ENCODE data around the gene HIC2. TPM values are rescaled to one million over a fixed set of nuclear protein-coding genes. Genes with fewer than 3 reads are reported as not detected.
"Not testable (repeated sequence)": the region's sequence is repeated elsewhere in the genome, so short reads cannot be mapped to it uniquely, and the experiment has no call there.

HIC2 gene
- total and polyA plus RNA-seq, 4 donors, result 1.8 to 6.1 (median 2.9) TPM

DNA sequence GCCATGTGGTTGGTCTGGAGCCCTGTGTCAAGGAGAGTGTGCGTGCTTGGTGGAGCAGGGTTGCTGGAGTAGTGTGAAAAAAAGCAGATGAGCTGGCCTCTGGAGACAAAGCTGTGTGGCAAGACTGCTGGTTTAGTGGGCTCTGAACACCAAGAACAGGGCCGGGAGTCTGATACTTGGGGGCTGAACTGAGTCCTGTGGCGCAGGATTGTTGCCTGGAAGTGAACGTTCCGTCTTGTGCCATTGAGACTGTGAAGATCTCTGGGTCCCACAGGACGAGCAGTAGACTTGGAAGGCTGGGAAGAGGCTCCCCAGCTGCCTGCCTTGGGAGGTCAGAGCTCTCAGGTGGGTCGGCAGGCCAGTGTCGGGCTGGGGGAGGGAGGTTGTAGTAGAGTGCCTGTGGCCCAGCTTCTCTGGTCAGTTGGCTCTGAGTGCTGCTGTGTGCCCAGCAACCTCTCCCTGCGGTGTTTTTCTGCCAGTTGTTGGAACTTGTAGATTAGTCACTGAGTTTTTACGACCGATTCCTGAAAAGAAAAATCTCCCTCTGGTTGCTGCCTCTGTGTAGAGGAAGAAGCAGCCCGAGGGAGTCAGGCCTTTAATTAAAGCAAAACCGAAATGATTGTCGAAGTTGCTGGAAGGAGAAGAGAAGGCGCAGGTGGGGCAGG, 1.9 kb downstream of the HIC2 start:
- not testable (repeated sequence) for H3K9me3 ChIP-seq (ENCODE audit: control insufficient read depth in 4 of 4, insufficient read depth in 3 of 4, low read length in 3 of 4); DNase-seq; H3K36me3 ChIP-seq (ENCODE audit: control insufficient read depth in 4 of 4, insufficient read depth in 4 of 4, low read length in 4 of 4); ATAC-seq (ENCODE audit: insufficient read depth, low FRiP score); H3K4me1 ChIP-seq (ENCODE audit: control insufficient read depth in 5 of 5, insufficient read depth in 5 of 5, low read length in 5 of 5); H3K27me3 ChIP-seq (ENCODE audit: control insufficient read depth in 3 of 3, insufficient read depth in 3 of 3, low read length in 2 of 3); H3K4me3 ChIP-seq; H3K27ac ChIP-seq (ENCODE audit: low read depth in 1 of 2, low read length in 1 of 2); H3K9ac ChIP-seq (ENCODE audit: insufficient read depth in 1 of 2, low read length in 2 of 2)
- 95 to 96% methylated on average over 5 of the region's 15 CpGs for WGBS, 2 donors

GRCh38 chr22:21420180-21420763, 3.1 kb downstream of the HIC2 start:
- not testable (repeated sequence) for H3K4me3 ChIP-seq; DNase-seq; H3K9me3 ChIP-seq (ENCODE audit: control insufficient read depth in 4 of 4, insufficient read depth in 3 of 4, low read length in 3 of 4); H3K36me3 ChIP-seq (ENCODE audit: control insufficient read depth in 4 of 4, insufficient read depth in 4 of 4, low read length in 4 of 4); H3K27ac ChIP-seq (ENCODE audit: low read depth in 1 of 2, low read length in 1 of 2); H3K4me1 ChIP-seq (ENCODE audit: control insufficient read depth in 5 of 5, insufficient read depth in 5 of 5, low read length in 5 of 5); H3K27me3 ChIP-seq (ENCODE audit: control insufficient read depth in 3 of 3, insufficient read depth in 3 of 3, low read length in 2 of 3); H3K9ac ChIP-seq (ENCODE audit: insufficient read depth in 1 of 2, low read length in 2 of 2)
- 14 to 16% methylated on average over 3 to 5 of the region's 19 CpGs for WGBS, 2 donors
- ATAC-seq (ENCODE audit: insufficient read depth, low FRiP score), result peak; percentile 44

- 53% methylated on average over 3 of the region's 12 CpGs; no CpG with 5 or more reads in 1 of the 2 donors for WGBS, 2 donors
- not testable (repeated sequence) for ATAC-seq (ENCODE audit: insufficient read depth, low FRiP score)
Observed at GRCh38 chr22:21424084-21424709, 7.0 kb downstream of the HIC2 start.

GRCh38 chr22:21434378-21435233, 17.4 kb downstream of the HIC2 start:
- not testable (repeated sequence) for H3K4me1 ChIP-seq (ENCODE audit: control insufficient read depth in 5 of 5, insufficient read depth in 5 of 5, low read length in 5 of 5); H3K4me3 ChIP-seq; H3K9ac ChIP-seq (ENCODE audit: insufficient read depth in 1 of 2, low read length in 2 of 2); H3K9me3 ChIP-seq (ENCODE audit: control insufficient read depth in 4 of 4, insufficient read depth in 3 of 4, low read length in 3 of 4); H3K27me3 ChIP-seq (ENCODE audit: control insufficient read depth in 3 of 3, insufficient read depth in 3 of 3, low read length in 2 of 3); H3K27ac ChIP-seq (ENCODE audit: low read depth in 1 of 2, low read length in 1 of 2); ATAC-seq (ENCODE audit: insufficient read depth, low FRiP score); H3K36me3 ChIP-seq (ENCODE audit: control insufficient read depth in 4 of 4, insufficient read depth in 4 of 4, low read length in 4 of 4); DNase-seq
- no CpG with 5 or more reads among the region's 15 CpGs for WGBS, 2 donors

More at GRCh38 chr22:21424084-21424709, 7.0 kb downstream of the HIC2 start:
- H3K4me1 ChIP-seq (ENCODE audit: control insufficient read depth in 5 of 5, insufficient read depth in 5 of 5, low read length in 5 of 5); H3K27ac ChIP-seq (ENCODE audit: low read depth in 1 of 2, low read length in 1 of 2); H3K9ac ChIP-seq (ENCODE audit: insufficient read depth in 1 of 2, low read length in 2 of 2); DNase-seq; H3K27me3 ChIP-seq (ENCODE audit: control insufficient read depth in 3 of 3, insufficient read depth in 3 of 3, low read length in 2 of 3); H3K36me3 ChIP-seq (ENCODE audit: control insufficient read depth in 4 of 4, insufficient read depth in 4 of 4, low read length in 4 of 4); H3K9me3 ChIP-seq (ENCODE audit: control insufficient read depth in 4 of 4, insufficient read depth in 3 of 4, low read length in 3 of 4); H3K4me3 ChIP-seq: not testable (repeated sequence)

DNA sequence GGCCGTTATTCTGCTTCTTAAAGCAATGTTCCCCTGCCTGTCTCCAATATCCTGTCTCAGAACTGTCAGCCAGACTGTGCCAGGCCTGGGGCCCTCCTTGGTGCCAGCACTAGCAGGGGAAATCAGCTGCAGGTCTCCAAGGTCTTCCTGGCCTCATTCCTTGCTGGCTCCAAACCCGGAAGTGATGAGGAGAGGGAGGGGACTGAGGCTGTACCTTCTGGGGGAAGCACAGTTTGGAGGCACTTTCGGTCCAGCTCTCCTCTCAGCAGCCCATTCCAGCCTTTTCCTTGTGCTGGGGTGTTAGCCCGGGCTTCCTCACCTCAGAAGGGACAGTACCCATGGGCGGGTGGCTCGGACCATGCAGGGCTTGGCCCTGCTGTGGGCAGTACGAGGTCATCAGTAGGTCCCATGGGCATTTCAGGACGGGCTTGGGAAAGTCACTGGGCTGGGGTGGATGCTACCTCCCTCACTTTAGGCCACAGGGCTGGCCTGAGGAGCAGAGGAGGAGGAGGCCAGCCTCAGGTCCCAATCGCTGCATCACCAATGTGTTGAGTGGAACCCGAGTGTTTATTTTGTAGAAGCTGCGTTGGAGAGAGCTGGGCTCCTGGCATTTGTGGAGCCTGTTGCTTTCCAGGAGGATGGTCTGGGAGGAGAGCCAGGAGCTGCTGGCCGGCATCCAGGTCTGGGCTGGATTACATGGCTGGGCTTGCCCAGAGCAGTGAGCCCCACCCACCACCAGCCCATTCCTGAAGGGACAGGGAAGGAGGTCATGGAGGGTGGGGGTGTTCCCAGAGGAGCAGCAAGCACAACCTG, 19.0 kb downstream of the HIC2 start:
- H3K36me3 ChIP-seq (ENCODE audit: control insufficient read depth in 4 of 4, insufficient read depth in 4 of 4, low read length in 4 of 4); H3K4me1 ChIP-seq (ENCODE audit: control insufficient read depth in 5 of 5, insufficient read depth in 5 of 5, low read length in 5 of 5); H3K4me3 ChIP-seq; H3K9me3 ChIP-seq (ENCODE audit: control insufficient read depth in 4 of 4, insufficient read depth in 3 of 4, low read length in 3 of 4); H3K27me3 ChIP-seq (ENCODE audit: control insufficient read depth in 3 of 3, insufficient read depth in 3 of 3, low read length in 2 of 3); H3K27ac ChIP-seq (ENCODE audit: low read depth in 1 of 2, low read length in 1 of 2); DNase-seq; H3K9ac ChIP-seq (ENCODE audit: insufficient read depth in 1 of 2, low read length in 2 of 2): not testable (repeated sequence)
- peak; percentile 68 for ATAC-seq (ENCODE audit: insufficient read depth, low FRiP score)
- 45 to 100% methylated on average over 1 to 4 of the region's 12 CpGs for whole genome bisulfite sequencing, 2 donors

DNA sequence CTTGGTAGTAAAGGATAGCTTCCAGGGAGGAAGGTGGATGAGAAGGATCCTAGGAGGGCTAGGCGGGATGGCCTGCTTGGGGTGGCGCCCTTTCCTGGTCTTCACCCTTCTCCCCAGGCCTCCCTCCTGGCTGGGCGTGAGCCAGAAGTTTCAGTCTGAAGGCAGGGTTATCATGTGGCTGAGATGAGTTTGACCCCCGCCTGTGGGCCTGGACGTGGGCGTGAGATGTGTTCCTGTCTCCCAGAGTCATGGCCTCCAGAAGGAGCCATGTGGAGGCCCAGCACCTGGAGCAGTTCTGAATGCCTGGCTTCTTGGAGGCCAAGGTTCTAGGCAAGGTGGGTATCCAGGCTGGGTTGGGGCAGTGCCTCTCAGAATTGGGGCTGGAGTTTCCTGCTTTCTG, 20.8 kb downstream of the HIC2 start:
- DNase-seq; H3K27ac ChIP-seq (ENCODE audit: low read depth in 1 of 2, low read length in 1 of 2); H3K9me3 ChIP-seq (ENCODE audit: control insufficient read depth in 4 of 4, insufficient read depth in 3 of 4, low read length in 3 of 4); H3K4me1 ChIP-seq (ENCODE audit: control insufficient read depth in 5 of 5, insufficient read depth in 5 of 5, low read length in 5 of 5); H3K36me3 ChIP-seq (ENCODE audit: control insufficient read depth in 4 of 4, insufficient read depth in 4 of 4, low read length in 4 of 4); ATAC-seq (ENCODE audit: insufficient read depth, low FRiP score); H3K27me3 ChIP-seq (ENCODE audit: control insufficient read depth in 3 of 3, insufficient read depth in 3 of 3, low read length in 2 of 3); H3K4me3 ChIP-seq; H3K9ac ChIP-seq (ENCODE audit: insufficient read depth in 1 of 2, low read length in 2 of 2): not testable (repeated sequence)
- 84 to 90% methylated on average over 4 of the region's 6 CpGs for WGBS, 2 donors

DNA sequence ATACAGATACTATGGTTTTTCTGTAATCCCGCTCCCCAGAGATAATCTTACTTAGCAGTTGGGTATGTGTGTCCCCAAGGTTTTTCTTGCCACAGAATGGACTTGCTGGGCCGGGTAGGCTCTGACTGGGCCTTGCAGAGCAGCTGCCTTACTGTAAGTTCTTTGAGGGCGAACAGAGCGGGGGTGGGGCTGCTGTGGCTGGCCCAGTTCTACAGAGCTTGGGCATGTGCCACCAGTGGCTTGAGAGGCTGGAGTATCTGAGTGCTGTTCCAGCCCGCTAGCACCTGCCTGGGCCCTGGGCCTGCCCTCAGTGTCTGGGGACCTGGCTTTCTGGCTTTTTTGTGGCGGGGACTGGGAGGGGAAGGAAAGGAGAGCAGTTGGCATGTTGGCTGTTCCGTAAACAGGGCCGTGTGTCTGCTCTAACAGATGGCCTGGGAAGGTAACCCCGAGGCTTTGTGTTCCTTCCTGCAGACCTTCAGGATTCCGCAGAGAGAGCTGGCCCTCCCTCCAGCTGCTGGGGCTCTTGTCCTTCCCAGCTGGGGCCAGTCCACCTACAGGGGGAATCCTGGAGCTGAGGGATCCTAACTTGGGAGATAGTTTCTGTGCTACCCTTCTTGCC, 23.0 kb downstream of the HIC2 start:
- H3K9ac ChIP-seq (ENCODE audit: insufficient read depth in 1 of 2, low read length in 2 of 2); H3K27me3 ChIP-seq (ENCODE audit: control insufficient read depth in 3 of 3, insufficient read depth in 3 of 3, low read length in 2 of 3); DNase-seq; H3K9me3 ChIP-seq (ENCODE audit: control insufficient read depth in 4 of 4, insufficient read depth in 3 of 4, low read length in 3 of 4); H3K4me1 ChIP-seq (ENCODE audit: control insufficient read depth in 5 of 5, insufficient read depth in 5 of 5, low read length in 5 of 5); H3K27ac ChIP-seq (ENCODE audit: low read depth in 1 of 2, low read length in 1 of 2); H3K4me3 ChIP-seq; ATAC-seq (ENCODE audit: insufficient read depth, low FRiP score): not testable (repeated sequence)
- H3K36me3 ChIP-seq (ENCODE audit: control insufficient read depth in 4 of 4, insufficient read depth in 4 of 4, low read length in 4 of 4), result peaks cover 0 to 12% (median 0%) of the 10 kb centered on the region in 4 donors
- no CpG with 5 or more reads among the region's 10 CpGs for WGBS, 2 donors

Data from lung (tissue), 10 donors.